PC-9 (cell line): ENCODE results near the gene RAET1L.

Experiments
- CTCF ChIP-seq: fragments of 200-600 bp; sonication (generic); conservative IDR thresholded peaks from 2 replicates; pipeline ENCODE4 v1.6.1; 2017; ENCODE audit warnings: mixed run types, antibody characterized with exemption, mild to moderate bottlenecking, moderate library complexity
- EZH2 ChIP-seq: fragments of 200-600 bp; sonication (generic); IDR thresholded peaks from 2 replicates; pipeline ENCODE4 v1.8.0; 2017; ENCODE audit warnings: antibody characterized with exemption, low read depth

GRCh38 chr6:150006961-150007464 is 18.3 kb downstream of the RAET1L start:
- TF ChIP-seq CTCF, result peak; percentile 72
- no peak for TF ChIP-seq EZH2
